GM12878 (cell line): ENCODE measurements around the gene DSTN. TPM values are rescaled to one million over a fixed set of nuclear protein-coding genes. Genes with fewer than 3 reads are reported as not detected.

ENCODE experiments used
- ATAC-seq: fragments of 200-7000 bp; cut with Tn5 transposase; 3 replicates; pipeline ENCODE4 v1.9.1; 2020; ENCODE audit warnings: mild to moderate bottlenecking, moderate library complexity
- BruUV-seq: library from RNA; stranded (reverse); fragments of 400-500 nt; replicated peaks from 2 replicates; lab custom pipeline; 2021; lab: Mats Ljungman, UMichigan
- CTCF ChIA-PET: fragments of 300-600 bp; sonication (Branson Sonifier 250); formaldehyde crosslinking; extraction: SDS; loops from one replicate; lab custom pipeline; 2021; ENCODE audit warnings: inconsistent platforms; lab: Yijun Ruan, JAX
- POLR2A ChIA-PET: fragments of 350-600 bp; formaldehyde crosslinking; extraction: SDS; loops from one replicate; lab custom pipeline; 2021; ENCODE audit warnings: inconsistent platforms; lab: Charles Lee
- RAD21 ChIA-PET: fragments of 300-600 bp; sonication (Branson Sonifier 250); formaldehyde crosslinking; loops from one replicate; lab custom pipeline; 2023; ENCODE audit warnings: antibody characterized with exemption; ENCODE audit not compliant: unreplicated experiment; lab: Charles Lee
- SMC1A ChIA-PET: fragments of 300-600 bp; sonication (Branson Sonifier 250); formaldehyde crosslinking; loops from one replicate; lab custom pipeline; 2023; ENCODE audit not compliant: unreplicated experiment, uncharacterized antibody; lab: Charles Lee
- DNase-seq: peaks from one replicate; pipeline ENCODE4 v3.0.0-alpha.2; 2011; ENCODE audit warnings: low read depth, low spot score
- FAIRE-seq: peaks from 3 replicates; lab custom pipeline; 2011; peaks lifted over from hg19 to GRCh38; lab: Jason Lieb, UNC
- H2AFZ ChIP-seq: 2 replicates; pipeline ENCODE4 v1.6.0; 2011; ENCODE audit warnings: low read depth, low read length, control low read depth; ENCODE audit not compliant: control insufficient read depth
- H3K27ac ChIP-seq: 2 replicates; pipeline ENCODE4 v1.5.1; 2011; ENCODE audit warnings: control low read depth; ENCODE audit not compliant: control insufficient read depth, insufficient read depth
- H3K27me3 ChIP-seq, 2 experiments: replicated peaks in 1 of 2; 2 replicates each; pipeline versions ENCODE4 v1.6.0 to v1.6.1; 2011; ENCODE audit warnings: low read length in 1 of 2; ENCODE audit not compliant: control insufficient read depth in 2 of 2, insufficient read depth in 2 of 2
- H3K36me3 ChIP-seq, 2 experiments: 2 replicates each; pipeline ENCODE4 v1.5.1; 2011; ENCODE audit warnings: low read length in 1 of 2; ENCODE audit not compliant: control insufficient read depth in 2 of 2, insufficient read depth in 2 of 2
- H3K4me1 ChIP-seq: 2 replicates; pipeline ENCODE4 v1.6.1; 2011; ENCODE audit warnings: mild to moderate bottlenecking, low read length, moderate library complexity, mixed read lengths; ENCODE audit not compliant: control insufficient read depth, insufficient read depth
- H3K4me2 ChIP-seq: 2 replicates; pipeline ENCODE4 v1.6.0; 2011; ENCODE audit warnings: control low read depth; ENCODE audit not compliant: control insufficient read depth, insufficient read depth
- H3K4me3 ChIP-seq: fragments of 200-600 bp; sonication (generic); 2 replicates; pipeline ENCODE4 v1.5.1; 2016
- H3K79me2 ChIP-seq: 2 replicates; pipeline ENCODE4 v1.6.0; 2011; ENCODE audit warnings: low read length; ENCODE audit not compliant: control insufficient read depth, insufficient read depth
- H3K9ac ChIP-seq: 2 replicates; pipeline ENCODE4 v1.8.0; 2011; ENCODE audit warnings: low read length, control low read depth, mixed read lengths; ENCODE audit not compliant: control insufficient read depth, insufficient read depth
- H3K9me3 ChIP-seq: replicated peaks from 3 replicates; pipeline ENCODE4 v1.5.1; 2011; ENCODE audit warnings: mild to moderate bottlenecking, low read length; ENCODE audit not compliant: control insufficient read depth, insufficient read depth
- H4K20me1 ChIP-seq: 2 replicates; pipeline ENCODE4 v1.6.0; 2011; ENCODE audit not compliant: control insufficient read depth, insufficient read depth
- BCL11A ChIP-seq: IDR thresholded peaks from 2 replicates; pipeline ENCODE4 v1.6.1; 2011; ENCODE audit warnings: low read depth, low read length
- CREB1 ChIP-seq: IDR thresholded peaks from 2 replicates; pipeline ENCODE4 v1.6.1; 2012; ENCODE audit warnings: low read depth, mild to moderate bottlenecking, inconsistent platforms
- CREM ChIP-seq: IDR thresholded peaks from 2 replicates; pipeline ENCODE4 v1.6.1; 2014; ENCODE audit warnings: antibody characterized with exemption, low read depth
- EED ChIP-seq: sonication (generic); IDR thresholded peaks from 2 replicates; pipeline ENCODE4 v1.6.1; 2016; ENCODE audit warnings: antibody characterized with exemption, low read depth
- EP300 ChIP-seq, 2 experiments: fragments of 150-350 bp in 1 of 2; IDR thresholded peaks; 2 replicates each; pipeline ENCODE4 v1.6.1; 2011 to 2012; ENCODE audit warnings: low read depth in 2 of 2, low read length in 2 of 2, borderline replicate concordance in 1 of 2, improper control_type of control experiment in 1 of 2, inconsistent platforms in 1 of 2; ENCODE audit not compliant: control insufficient read depth in 1 of 2
- IKZF1 ChIP-seq: fragments of 450-650 bp; conservative IDR thresholded peaks from 2 replicates; pipeline ENCODE4 v1.6.1; 2017; ENCODE audit warnings: antibody characterized with exemption, mild to moderate bottlenecking
- JUNB ChIP-seq: IDR thresholded peaks from 2 replicates; pipeline ENCODE4 v1.6.1; 2016; ENCODE audit warnings: antibody characterized with exemption, mild to moderate bottlenecking
- JUND ChIP-seq: IDR thresholded peaks from 2 replicates; pipeline ENCODE4 v1.6.1; 2012; ENCODE audit warnings: low read depth, mild to moderate bottlenecking, low read length, improper control_type of control experiment, moderate library complexity
- NFIC ChIP-seq: IDR thresholded peaks from 2 replicates; pipeline ENCODE4 v1.6.1; 2012; ENCODE audit warnings: low read depth, mild to moderate bottlenecking, inconsistent platforms, low read length, moderate library complexity
- PAX5 ChIP-seq: IDR thresholded peaks from 2 replicates; pipeline ENCODE4 v1.6.1; 2011; ENCODE audit warnings: low read depth, low read length, borderline replicate concordance
- POLR2AphosphoS2 ChIP-seq: IDR thresholded peaks from 2 replicates; pipeline ENCODE4 v1.6.1; 2011; ENCODE audit warnings: low read depth, mild to moderate bottlenecking, low read length, improper control_type of control experiment, moderate library complexity
- RCOR1 ChIP-seq: conservative IDR thresholded peaks from 2 replicates; pipeline ENCODE4 v1.6.1; 2012; ENCODE audit warnings: low read depth, low read length, improper control_type of control experiment
- RUNX3 ChIP-seq: IDR thresholded peaks from 2 replicates; pipeline ENCODE4 v1.6.1; 2012; ENCODE audit warnings: low read length, inconsistent platforms
- SP1 ChIP-seq: IDR thresholded peaks from one replicate; pipeline ENCODE4 v1.6.1; 2011; ENCODE audit warnings: low read depth, low read length
- SPI1 ChIP-seq: IDR thresholded peaks from 2 replicates; pipeline ENCODE4 v1.6.1; 2011; ENCODE audit warnings: low read depth, mild to moderate bottlenecking, low read length, moderate library complexity, borderline replicate concordance; ENCODE audit not compliant: insufficient read depth
- SRF ChIP-seq, 2 experiments: IDR thresholded peaks; 2 replicates each; pipeline ENCODE4 v1.6.1; 2011; ENCODE audit warnings: low read depth in 2 of 2, low read length in 2 of 2, mild to moderate bottlenecking in 1 of 2, moderate library complexity in 1 of 2
- TCF3 ChIP-seq: IDR thresholded peaks from 2 replicates; pipeline ENCODE4 v1.6.1; 2012; ENCODE audit warnings: low read depth, mild to moderate bottlenecking, low read length, borderline replicate concordance; ENCODE audit not compliant: insufficient read depth
- ZNF274 ChIP-seq: IDR thresholded peaks from one replicate; pipeline ENCODE4 v1.8.0; 2011; ENCODE audit not compliant: insufficient read length, insufficient read depth
- WGBS: methylation state at CpG from one replicate; pipeline ENCODE4 v1.1.6; 2016; ENCODE audit warnings: low lambda C conversion rate; ENCODE audit not compliant: insufficient replicate concordance, insufficient coverage; ENCODE audit errors: missing lambda C conversion rate; 5-methylcytosine and 5-hydroxymethylcytosine counted together
- in situ Hi-C: fragments of 300-500 bp; cut with MboI; formaldehyde crosslinking; loops from 9 replicates; pipeline ENCODE4 v1.14.3; 2018; ENCODE audit warnings: mixed read lengths
- intact Hi-C: fragments of 100-400 bp; cut with micrococcal nuclease; formaldehyde crosslinking; loops from one replicate; pipeline ENCODE4 v1.14.2; 2022; ENCODE audit not compliant: unreplicated experiment
- polyA plus RNA-seq, 11 experiments: library from polyadenylated mRNA; depleted of rRNA in 4 of 11; unstranded in 6 of 11; stranded (reverse) in 5 of 11; fragments of >200 nt; fragmentation: Nextera tagmentation in 4 of 11; fragmentation: Illumina TruSeq in 1 of 11; extraction: Ambion mirVana in 4 of 11; extraction: Trizol in 1 of 11; gene quantifications; 1 replicate in 1 of 11; 2 replicates in 10 of 11; pipeline versions ENCODE4 v1.2.1 to v1.2.3, GENCODE V29; 2011 to 2016; ENCODE audit warnings: inconsistent platforms in 2 of 11, missing spikeins in 2 of 11, low read depth in 1 of 11
- total RNA-seq, 4 experiments: library from RNA; depleted of rRNA in 3 of 4; stranded (reverse); fragments of >200 nt in 3 of 4; fragmentation: Illumina TruSeq in 1 of 4; extraction: Trizol in 1 of 4; gene quantifications; 2 replicates each; pipeline versions ENCODE4 v1.2.1 to v1.2.3, GENCODE V29; 2013 to 2021
- TF ChIP-seq, protein P1 (sequence below): IDR thresholded peaks from 2 replicates; pipeline ENCODE4 v1.6.1; 2012; ENCODE audit warnings: low read length, inconsistent platforms
- TF ChIP-seq, protein P2 (sequence below): fragments of 450-650 bp; IDR thresholded peaks from 2 replicates; pipeline ENCODE4 v1.6.1; 2017; ENCODE audit warnings: low read depth, mild to moderate bottlenecking, moderate library complexity

DSTN gene
- total and polyA plus RNA-seq, 10 of the 15 experiments (the other 5 are each of a cell fraction or from before 2014, with no cell fraction given), result 26.7 to 137 (median 40.8) TPM

DNA sequence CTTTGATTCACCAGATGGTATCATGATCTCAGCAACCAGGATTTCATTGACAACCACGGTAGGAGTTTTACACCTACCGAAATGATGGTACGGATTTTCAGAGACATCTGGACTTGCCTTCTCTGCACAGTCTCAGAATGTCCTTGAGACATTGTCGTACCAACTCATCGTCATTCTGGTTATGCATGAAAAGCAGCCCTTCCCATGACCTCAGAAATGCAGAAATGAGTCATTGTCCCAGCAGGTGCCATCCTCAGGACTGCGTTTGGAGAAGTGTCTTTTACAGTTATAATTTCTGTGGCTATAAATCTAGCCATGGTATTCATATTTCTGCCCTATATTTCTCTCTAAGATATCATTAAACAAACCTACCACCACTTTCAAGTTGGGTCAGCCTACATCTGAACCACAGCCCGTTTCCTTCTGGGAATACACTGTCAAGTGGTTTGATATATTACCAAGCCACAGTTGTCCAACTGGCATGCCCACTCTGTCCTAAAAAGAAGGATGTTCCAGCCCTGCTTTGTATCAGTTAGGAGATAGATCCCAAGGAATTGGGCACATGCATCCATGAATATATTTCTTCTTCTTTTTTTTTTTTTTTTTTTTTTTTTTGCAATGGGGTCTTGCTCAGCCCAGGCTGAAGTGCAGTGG is 31.2 kb upstream of the DSTN start:
- ChIA-PET CTCF (interaction anchor here (0.6 to 2.2 kb wide), 5 partner anchors 27 to 508 kb away, joined by 3 to 10 read pairs (median 4); no protein-coding TSS in a partner anchor), POLR2A (interaction anchor here (0.6 kb wide), 1 partner anchor 1038 kb away, joined by 3 read pairs; no protein-coding TSS in a partner anchor)
- TF ChIP-seq IKZF1 (peak; percentile 21; the same call in 1 of the 2 replicates), CREB1 (peak; percentile 64; the same call in 1 of the 2 replicates), PAX5 (peak; percentile 71; the same call in 1 of the 2 replicates), JUND (0 out of 2 replicates have a peak, but pooled peaks have one; percentile 25), TCF3 (peak; percentile 87; the same call in 1 of the 2 replicates), SPI1 (peak; percentile 28; the same call in 1 of the 2 replicates), BCL11A (peak; percentile 64; the same call in 1 of the 2 replicates), ZNF274 (no peak), SRF (IDR thresholded peaks at IDR 0.05; ENCODE audit: low read depth in 2 of 2, low read length in 2 of 2) (0 out of 4 replicates have a peak, but pooled peaks of 1 of the 2 experiments have one; percentile 39), CREM (peak; percentile 79), RUNX3 (peak; percentile 85), EP300 (IDR thresholded peaks at IDR 0.05; ENCODE audit: borderline replicate concordance in 1 of 2, control insufficient read depth in 1 of 2, low read depth in 2 of 2, low read length in 2 of 2) (no peak; a peak in 1 of 4 replicates), EED (peak; percentile 87), JUNB (peak; percentile 97), SP1 (no peak), NFIC (0 out of 2 replicates have a peak, but pooled peaks have one; percentile 32), POLR2AphosphoS2 (no peak), RCOR1 (no peak)
- TF ChIP-seq, protein P1, sequence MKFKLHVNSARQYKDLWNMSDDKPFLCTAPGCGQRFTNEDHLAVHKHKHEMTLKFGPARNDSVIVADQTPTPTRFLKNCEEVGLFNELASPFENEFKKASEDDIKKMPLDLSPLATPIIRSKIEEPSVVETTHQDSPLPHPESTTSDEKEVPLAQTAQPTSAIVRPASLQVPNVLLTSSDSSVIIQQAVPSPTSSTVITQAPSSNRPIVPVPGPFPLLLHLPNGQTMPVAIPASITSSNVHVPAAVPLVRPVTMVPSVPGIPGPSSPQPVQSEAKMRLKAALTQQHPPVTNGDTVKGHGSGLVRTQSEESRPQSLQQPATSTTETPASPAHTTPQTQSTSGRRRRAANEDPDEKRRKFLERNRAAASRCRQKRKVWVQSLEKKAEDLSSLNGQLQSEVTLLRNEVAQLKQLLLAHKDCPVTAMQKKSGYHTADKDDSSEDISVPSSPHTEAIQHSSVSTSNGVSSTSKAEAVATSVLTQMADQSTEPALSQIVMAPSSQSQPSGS, result peak; percentile 69
- TF ChIP-seq, protein P2, sequence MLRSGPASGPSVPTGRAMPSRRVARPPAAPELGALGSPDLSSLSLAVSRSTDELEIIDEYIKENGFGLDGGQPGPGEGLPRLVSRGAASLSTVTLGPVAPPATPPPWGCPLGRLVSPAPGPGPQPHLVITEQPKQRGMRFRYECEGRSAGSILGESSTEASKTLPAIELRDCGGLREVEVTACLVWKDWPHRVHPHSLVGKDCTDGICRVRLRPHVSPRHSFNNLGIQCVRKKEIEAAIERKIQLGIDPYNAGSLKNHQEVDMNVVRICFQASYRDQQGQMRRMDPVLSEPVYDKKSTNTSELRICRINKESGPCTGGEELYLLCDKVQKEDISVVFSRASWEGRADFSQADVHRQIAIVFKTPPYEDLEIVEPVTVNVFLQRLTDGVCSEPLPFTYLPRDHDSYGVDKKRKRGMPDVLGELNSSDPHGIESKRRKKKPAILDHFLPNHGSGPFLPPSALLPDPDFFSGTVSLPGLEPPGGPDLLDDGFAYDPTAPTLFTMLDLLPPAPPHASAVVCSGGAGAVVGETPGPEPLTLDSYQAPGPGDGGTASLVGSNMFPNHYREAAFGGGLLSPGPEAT, result no peak

More for the DNA sequence above, 31.2 kb upstream of the DSTN start:
- no peaks in the 10 kb centered on the region for H3K36me3 ChIP-seq
- H4K20me1 ChIP-seq, result no peaks in the 10 kb centered on the region
- no peaks in the 10 kb centered on the region for H3K79me2 ChIP-seq
- no peak overlapping the region for H3K4me3 ChIP-seq
- peak; percentile 76 for ATAC-seq
- WGBS, result 0% methylated on average over 7 of the region's 7 CpGs
- peaks cover 6% of the 10 kb centered on the region for H3K4me1 ChIP-seq
- H3K4me2 ChIP-seq, result no peak overlapping the region
- no peak overlapping the region for H3K27ac ChIP-seq
- in situ Hi-C loops (loop anchor here (5.0 kb wide), 3 partner anchors 79 to 459 kb away; no protein-coding TSS in a partner anchor), intact Hi-C loops (no loop called here)
- H2AFZ ChIP-seq, result no peak overlapping the region
- no TSS peak for BruUV-seq
- no peaks in the 10 kb centered on the region for H3K9me3 ChIP-seq
- peak; percentile 64 for FAIRE-seq
- H3K27me3 ChIP-seq, result no peaks in the 10 kb centered on the region
- peak; percentile 21 for DNase-seq
- ChIA-PET RAD21 (no interaction called here), SMC1A (interaction anchor here (1.0 kb wide), 1 partner anchor 737 kb away, joined by 3 read pairs; no protein-coding TSS in a partner anchor)
- no peak overlapping the region for H3K9ac ChIP-seq
